IMR-90 (cell line): ENCODE measurements around the gene ITGB2. TPM values are rescaled to one million over a fixed set of nuclear protein-coding genes. Genes with fewer than 3 reads are reported as not detected.

Experiments used
- BHLHE40 ChIP-seq: fragments of 150-350 bp; IDR thresholded peaks from 2 replicates; pipeline ENCODE4 v1.6.1; 2016; ENCODE audit warnings: mild to moderate bottlenecking, low read depth, low read length
- CHD1 ChIP-seq: IDR thresholded peaks from 2 replicates; pipeline ENCODE4 v1.6.1; 2012; ENCODE audit warnings: low read depth, low read length, improper control_type of control experiment
- ELK1 ChIP-seq: fragments of 150-350 bp; IDR thresholded peaks from 2 replicates; pipeline ENCODE4 v1.6.1; 2016; ENCODE audit warnings: low read depth, mild to moderate bottlenecking, low read length, moderate library complexity, borderline replicate concordance
- MXI1 ChIP-seq: IDR thresholded peaks from 2 replicates; pipeline ENCODE4 v1.6.1; 2012; ENCODE audit warnings: low read depth, mild to moderate bottlenecking, low read length, moderate library complexity, borderline replicate concordance
- polyA plus RNA-seq, 3 experiments: library from polyadenylated mRNA; depleted of rRNA; stranded (reverse); fragments of >200 nt; gene quantifications; 2 replicates each; pipeline ENCODE4 v1.2.3, GENCODE V29; 2012; ENCODE audit warnings: low replicate concordance in 1 of 3
- total RNA-seq: library from RNA; depleted of rRNA; stranded (reverse); fragments of >200 nt; gene quantifications from 2 replicates; pipeline ENCODE4 v1.2.3, GENCODE V29; 2012

Gene ITGB2
- total and polyA plus RNA-seq, 2 of the 4 experiments (the other 2 are of a cell fraction), result 0.14 TPM; not detected in 1

GRCh38 chr21:44969066-44969670 lies 48.5 kb upstream of the ITGB2 start (continued):
- TF ChIP-seq CHD1 (no peak), BHLHE40 (no peak), ELK1 (no peak), MXI1 (no peak)
